Panc1 (cell line): ENCODE results near the gene C18orf32. TPM values are rescaled to one million over a fixed set of nuclear protein-coding genes. Genes with fewer than 3 reads are reported as not detected.

Source experiments
- ATAC-seq: fragments of 200-7000 bp; cut with Tn5 transposase; 2 replicates; pipeline ENCODE4 v1.9.1; 2020; ENCODE audit warnings: mild to moderate bottlenecking, moderate library complexity
- BruUV-seq: library from RNA; stranded (reverse); fragments of 400-500 nt; replicated peaks from 2 replicates; lab custom pipeline; 2021; lab: Mats Ljungman, UMichigan
- CTCF ChIA-PET: fragments of 300-600 bp; sonication (Branson Sonifier 250); formaldehyde crosslinking; loops from one replicate; lab custom pipeline; 2022; ENCODE audit warnings: antibody characterized with exemption; lab: Charles Lee
- POLR2A ChIA-PET: fragments of 300-600 bp; sonication (Branson Sonifier 250); formaldehyde crosslinking; loops from one replicate; lab custom pipeline; 2022; ENCODE audit warnings: antibody characterized with exemption; lab: Charles Lee
- DNase-seq: peaks from one replicate; pipeline ENCODE4 v3.0.0-alpha.2; 2010; ENCODE audit warnings: low read depth, low spot score
- H3K27ac ChIP-seq: 2 replicates; pipeline ENCODE4 v1.5.1; 2011; ENCODE audit warnings: mild to moderate bottlenecking, low read length, inconsistent platforms
- H3K27me3 ChIP-seq: fragments of 200-500 bp; sonication (Bioruptor generic); 2 replicates; pipeline ENCODE4 v1.6.0; 2014; ENCODE audit warnings: low read length, inconsistent platforms; ENCODE audit not compliant: control insufficient read depth, insufficient read depth
- H3K36me3 ChIP-seq: fragments of 200-500 bp; sonication (Bioruptor generic); 2 replicates; pipeline ENCODE4 v1.5.1; 2014; ENCODE audit warnings: inconsistent platforms, mild to moderate bottlenecking, low read length, moderate library complexity; ENCODE audit not compliant: control insufficient read depth, insufficient read depth
- H3K4me1 ChIP-seq: 2 replicates; pipeline ENCODE4 v1.5.1; 2011; ENCODE audit warnings: inconsistent platforms, mild to moderate bottlenecking, low read length, moderate library complexity; ENCODE audit not compliant: control insufficient read depth, insufficient read depth
- H3K4me3 ChIP-seq, 2 experiments: 2 replicates each; pipeline ENCODE4 v1.5.1; 2011 to 2012; ENCODE audit warnings: low read depth in 2 of 2, low read length in 2 of 2, mild to moderate bottlenecking in 2 of 2, inconsistent platforms in 1 of 2, moderate library complexity in 1 of 2
- H3K9me3 ChIP-seq: fragments of 200-500 bp; sonication (Bioruptor generic); 2 replicates; pipeline ENCODE4 v1.5.1; 2014; ENCODE audit warnings: low read depth, mild to moderate bottlenecking, inconsistent platforms, low read length, moderate library complexity; ENCODE audit not compliant: control insufficient read depth, insufficient read depth
- CTCF ChIP-seq: fragments of 450-650 bp; IDR thresholded peaks from 2 replicates; pipeline ENCODE4 v1.5.1; 2017; ENCODE audit warnings: mild to moderate bottlenecking
- POLR2AphosphoS5 ChIP-seq: IDR thresholded peaks from 2 replicates; pipeline ENCODE4 v1.6.1; 2012; ENCODE audit warnings: mild to moderate bottlenecking, low read depth, low read length, moderate library complexity
- SIN3A ChIP-seq: IDR thresholded peaks from 2 replicates; pipeline ENCODE4 v1.6.1; 2012; ENCODE audit warnings: low read depth, mild to moderate bottlenecking, low read length, moderate library complexity, borderline replicate concordance; ENCODE audit not compliant: insufficient read depth
- TCF7L2 ChIP-seq: IDR thresholded peaks from 2 replicates; pipeline ENCODE4 v1.6.1; 2011; ENCODE audit warnings: mild to moderate bottlenecking, low read depth, low read length, inconsistent platforms
- in situ Hi-C: cut with HindIII; loops from 2 replicates; pipeline ENCODE4 v1.10.0; 2016; ENCODE audit warnings: low sequenced_read_pairs, low pct_unique_long_range_greater_than_20kb
- intact Hi-C: fragments of 100-400 bp; cut with micrococcal nuclease; formaldehyde crosslinking; loops from one replicate; pipeline ENCODE4 v1.10.0; 2022; ENCODE audit not compliant: unreplicated experiment
- total RNA-seq: library from RNA; stranded (reverse); gene quantifications from one replicate; pipeline ENCODE4 v1.2.1, GENCODE V29; 2021; ENCODE audit not compliant: unreplicated experiment
- TF ChIP-seq, protein P1 (sequence below), 2 experiments: IDR thresholded peaks; 2 replicates each; pipeline ENCODE4 v1.6.1; 2011 to 2012; ENCODE audit warnings: low read depth in 2 of 2, control low read depth in 1 of 2, low read length in 1 of 2, mild to moderate bottlenecking in 1 of 2, moderate library complexity in 1 of 2; ENCODE audit not compliant: insufficient read depth in 1 of 2

The C18orf32 gene
- total RNA-seq, 1 experiment from 2014 or later: 38.0 TPM

GRCh38 chr18:49503931-49504330 is 16.9 kb upstream of the C18orf32 start:
- ChIA-PET CTCF (no interaction called here), POLR2A (interaction anchor here (0.7 kb wide), 1 partner anchor 356 kb away, joined by 17 read pairs; no protein-coding TSS in a partner anchor)
- in situ Hi-C loops: no loop called here

GRCh38 chr18:49500201-49500921 is 13.3 kb upstream of the C18orf32 start:
- H3K36me3 ChIP-seq: no peaks in the 10 kb centered on the region
- H3K4me3 ChIP-seq: no peak overlapping the region
- intact Hi-C loops: no loop called here
- ChIA-PET CTCF (interaction anchor here (0.6 kb wide), 1 partner anchor 16 kb away, joined by 3 read pairs; no protein-coding TSS in a partner anchor), POLR2A (no interaction called here)
- ATAC-seq (no peak), DNase-seq (no peak)
- TF ChIP-seq SIN3A (no peak), POLR2AphosphoS5 (no peak), TCF7L2 (no peak), CTCF (no peak)
- TF ChIP-seq, protein P1, sequence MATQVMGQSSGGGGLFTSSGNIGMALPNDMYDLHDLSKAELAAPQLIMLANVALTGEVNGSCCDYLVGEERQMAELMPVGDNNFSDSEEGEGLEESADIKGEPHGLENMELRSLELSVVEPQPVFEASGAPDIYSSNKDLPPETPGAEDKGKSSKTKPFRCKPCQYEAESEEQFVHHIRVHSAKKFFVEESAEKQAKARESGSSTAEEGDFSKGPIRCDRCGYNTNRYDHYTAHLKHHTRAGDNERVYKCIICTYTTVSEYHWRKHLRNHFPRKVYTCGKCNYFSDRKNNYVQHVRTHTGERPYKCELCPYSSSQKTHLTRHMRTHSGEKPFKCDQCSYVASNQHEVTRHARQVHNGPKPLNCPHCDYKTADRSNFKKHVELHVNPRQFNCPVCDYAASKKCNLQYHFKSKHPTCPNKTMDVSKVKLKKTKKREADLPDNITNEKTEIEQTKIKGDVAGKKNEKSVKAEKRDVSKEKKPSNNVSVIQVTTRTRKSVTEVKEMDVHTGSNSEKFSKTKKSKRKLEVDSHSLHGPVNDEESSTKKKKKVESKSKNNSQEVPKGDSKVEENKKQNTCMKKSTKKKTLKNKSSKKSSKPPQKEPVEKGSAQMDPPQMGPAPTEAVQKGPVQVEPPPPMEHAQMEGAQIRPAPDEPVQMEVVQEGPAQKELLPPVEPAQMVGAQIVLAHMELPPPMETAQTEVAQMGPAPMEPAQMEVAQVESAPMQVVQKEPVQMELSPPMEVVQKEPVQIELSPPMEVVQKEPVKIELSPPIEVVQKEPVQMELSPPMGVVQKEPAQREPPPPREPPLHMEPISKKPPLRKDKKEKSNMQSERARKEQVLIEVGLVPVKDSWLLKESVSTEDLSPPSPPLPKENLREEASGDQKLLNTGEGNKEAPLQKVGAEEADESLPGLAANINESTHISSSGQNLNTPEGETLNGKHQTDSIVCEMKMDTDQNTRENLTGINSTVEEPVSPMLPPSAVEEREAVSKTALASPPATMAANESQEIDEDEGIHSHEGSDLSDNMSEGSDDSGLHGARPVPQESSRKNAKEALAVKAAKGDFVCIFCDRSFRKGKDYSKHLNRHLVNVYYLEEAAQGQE (IDR thresholded peaks at IDR 0.05; ENCODE audit: insufficient read depth in 1 of 2, low read depth in 2 of 2, low read length in 1 of 2): no peak
- no peak overlapping the region for H3K27ac ChIP-seq
- H3K27me3 ChIP-seq: no peaks in the 10 kb centered on the region
- in situ Hi-C loops: no loop called here
- no TSS peak for BruUV-seq
- H3K9me3 ChIP-seq: no peaks in the 10 kb centered on the region
- no peaks in the 10 kb centered on the region for H3K4me1 ChIP-seq

More at GRCh38 chr18:49503931-49504330, 16.9 kb upstream of the C18orf32 start:
- ATAC-seq (no peak), DNase-seq (no peak)
- Histone ChIP-seq H3K27ac (no peak overlapping the region), H3K27me3 (no peaks in the 10 kb centered on the region), H3K4me3 (no peak overlapping the region), H3K4me1 (no peaks in the 10 kb centered on the region), H3K36me3 (no peaks in the 10 kb centered on the region), H3K9me3 (no peaks in the 10 kb centered on the region)
- TF ChIP-seq, protein P1 (IDR thresholded peaks at IDR 0.05; ENCODE audit: insufficient read depth in 1 of 2, low read depth in 2 of 2, low read length in 1 of 2): no peak
- BruUV-seq: no TSS peak
- intact Hi-C loops: no loop called here
